ENCODE data around the gene TMEM139. TPM values are rescaled to one million over a fixed set of nuclear protein-coding genes. Genes with fewer than 3 reads are reported as not detected.

Gene TMEM139
- total RNA-seq = under 0.01 TPM in 1 of 2 replicates, not detected in the other

DNA sequence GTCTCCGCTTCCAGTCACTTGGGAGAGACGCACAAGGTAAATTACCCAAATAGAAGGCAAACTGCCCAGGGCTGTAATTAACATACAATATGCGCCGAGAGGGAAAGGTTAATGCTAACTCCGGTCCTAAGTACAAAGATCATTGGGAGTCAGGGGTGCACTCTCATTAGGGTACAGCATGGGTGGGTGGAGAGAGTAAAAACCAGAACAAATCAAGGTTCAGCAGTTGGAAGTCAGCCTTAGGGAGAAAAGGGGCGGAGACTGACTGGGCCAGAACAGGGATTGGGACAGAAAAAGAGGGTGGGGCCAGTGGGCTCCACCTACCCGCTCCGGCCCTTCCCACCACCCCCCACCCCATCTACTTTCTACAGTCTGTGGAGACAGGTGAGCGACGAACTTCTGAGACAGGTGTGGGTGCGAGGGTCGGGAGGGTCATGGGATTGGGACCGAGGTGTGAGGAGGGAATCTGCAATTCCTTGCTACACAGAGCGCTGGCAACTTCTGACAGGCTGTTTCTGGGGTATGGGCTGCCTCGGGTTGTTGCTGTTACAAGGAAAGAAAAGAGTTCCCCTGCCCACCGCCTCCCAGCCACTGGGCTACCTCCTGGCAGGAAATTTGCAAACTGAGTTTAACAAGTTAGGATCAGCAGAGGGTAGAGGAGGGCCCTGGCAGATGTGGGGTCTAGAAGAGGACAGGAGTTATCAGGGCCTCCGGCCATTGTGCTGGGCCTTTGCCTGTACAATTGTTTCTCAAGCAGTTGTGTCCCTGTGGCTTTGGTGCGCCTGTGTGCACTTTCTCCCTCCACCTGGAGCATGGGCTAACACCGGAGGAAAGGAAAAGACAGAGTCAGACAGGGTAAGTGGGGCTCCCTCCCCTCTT lies at the start of gene TMEM139:
TMEM139 (plus strand) TSS at position 368 of the 879 bp plus-strand sequence. CDS start 1,000 bp downstream, outside the sequence.

DNA sequence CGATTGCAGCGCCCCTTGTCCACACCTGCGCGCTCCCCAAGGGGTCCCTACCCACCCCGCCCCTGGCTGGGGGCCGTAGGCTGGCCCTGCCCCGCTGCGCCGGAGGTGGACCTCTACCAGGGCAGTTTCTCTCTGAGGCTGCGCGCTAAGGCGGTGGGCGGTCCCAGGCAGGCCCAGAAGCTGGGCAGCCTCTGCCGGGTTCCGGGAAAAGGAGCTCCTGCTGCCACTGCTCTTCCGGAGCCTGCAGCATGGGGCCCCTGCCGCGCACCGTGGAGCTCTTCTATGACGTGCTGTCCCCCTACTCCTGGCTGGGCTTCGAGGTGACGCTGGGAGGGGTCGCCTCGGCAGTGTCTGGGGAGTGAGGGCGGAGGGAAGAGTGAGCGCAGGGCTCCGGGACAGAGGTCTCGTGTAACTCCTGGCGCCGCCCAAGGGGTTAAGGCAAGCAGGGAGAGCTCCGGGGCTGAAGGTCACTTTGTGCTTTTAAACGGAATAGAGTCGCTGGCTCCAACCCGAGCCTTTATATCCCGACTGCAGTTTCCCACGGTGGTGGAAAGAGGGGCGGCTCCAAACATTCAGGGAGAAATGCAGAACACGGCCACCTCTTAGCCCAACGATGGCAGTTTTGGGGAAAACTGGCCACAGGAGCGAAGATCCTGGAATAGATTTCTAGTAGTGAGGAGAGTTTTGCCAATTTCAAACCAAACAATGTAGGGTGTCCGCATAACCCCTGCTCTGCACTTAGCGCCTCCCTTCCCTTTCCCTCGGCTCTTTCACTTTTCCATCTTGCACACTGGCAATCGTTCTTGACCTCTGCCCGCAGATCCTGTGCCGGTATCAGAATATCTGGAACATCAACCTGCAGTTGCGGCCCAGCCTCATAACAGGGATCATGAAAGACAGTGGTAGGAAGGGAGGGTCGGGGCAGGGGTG lies 21.2 kb upstream of the TMEM139 start, which contains the start of gene GSTK1:
GSTK1 (plus strand) TSS at position 176 of the 930 bp plus-strand sequence; CDS start at position 249, 73 bp downstream.

DNA sequence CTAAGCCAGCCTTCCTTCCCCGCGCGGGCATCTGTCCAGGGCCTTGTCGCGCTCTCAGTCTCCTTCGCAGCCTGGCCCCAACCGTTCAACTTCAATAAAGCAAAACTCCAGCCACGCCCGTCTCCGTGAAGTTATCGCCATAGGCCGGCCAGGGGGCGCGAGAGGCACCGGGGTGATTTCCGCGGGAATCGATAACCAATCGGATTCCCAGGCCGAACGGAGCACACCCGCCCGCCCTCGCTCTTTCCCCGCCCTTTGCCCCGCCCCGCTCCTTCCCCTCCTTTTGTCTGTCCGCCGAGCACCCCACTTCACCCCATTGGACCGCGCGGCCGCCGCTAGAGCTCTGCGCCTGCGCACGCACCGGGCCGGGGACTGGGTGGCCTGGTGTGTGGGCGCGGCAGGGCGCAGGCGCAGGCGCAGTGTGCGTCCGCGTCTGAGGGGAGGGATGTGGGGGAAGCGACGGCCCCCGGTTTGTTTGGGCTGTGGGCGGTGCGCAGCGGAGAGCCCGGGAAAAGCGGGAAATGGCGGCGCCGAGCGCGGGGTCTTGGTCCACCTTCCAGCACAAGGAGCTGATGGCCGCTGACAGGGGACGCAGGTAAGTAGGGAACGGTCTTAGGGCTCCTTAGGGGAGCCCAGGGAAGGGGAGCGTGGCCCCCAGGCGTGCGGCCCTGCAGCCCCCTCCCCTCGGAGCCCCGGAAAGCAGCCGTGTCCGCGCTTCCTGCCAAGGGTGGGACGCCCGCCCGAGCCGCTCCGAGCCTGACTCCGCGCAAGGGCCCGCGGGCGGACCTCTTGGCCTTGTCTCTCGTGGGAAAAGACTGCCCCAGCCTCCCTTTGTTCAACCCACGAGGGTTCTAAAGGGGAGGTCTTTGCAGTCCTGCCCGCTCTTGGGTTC lies 3.4 kb downstream of the TMEM139 start, which contains the start of gene CASP2:
CASP2 (plus strand) TSS at position 417 of the 892 bp plus-strand sequence; CDS start at position 522, 105 bp downstream.

DNA sequence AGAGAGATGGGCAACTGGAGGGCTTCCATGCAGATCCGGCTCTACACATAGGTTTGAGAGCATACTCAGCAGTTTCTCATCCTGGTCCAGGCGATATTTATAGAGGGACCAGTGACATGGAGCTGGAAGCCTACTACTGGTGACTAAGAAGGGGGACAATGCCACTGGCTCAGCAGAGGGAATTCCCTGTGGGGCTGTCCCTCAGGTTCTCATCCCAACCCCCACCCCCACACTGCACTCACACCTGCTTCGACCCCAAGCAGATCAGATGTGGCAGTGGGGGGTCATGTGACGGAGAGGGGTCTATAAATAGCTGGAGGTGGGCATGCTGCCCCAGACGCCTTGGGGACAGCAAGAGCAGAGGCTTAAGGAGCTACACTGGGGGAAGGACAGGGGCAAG lies 31.0 kb downstream of the TMEM139 start, which contains the start of gene CLCN1:
CLCN1 (plus strand) TSS at position 336 of the 400 bp plus-strand sequence. CDS start 102 bp downstream, outside the sequence.

Other genes starting within 250 kb of the TMEM139 start
- not detected in 2 replicates for gene OR6V1, start 232.6 kb upstream of the TMEM139 start, total RNA-seq
- gene PIP, start 152.9 kb upstream of the TMEM139 start, total RNA-seq = not detected in 2 replicates
- not detected in 2 replicates for gene TAS2R39, start 101.5 kb upstream of the TMEM139 start, total RNA-seq
- gene TAS2R40, start 62.9 kb upstream of the TMEM139 start, total RNA-seq = not detected in 2 replicates
- gene GSTK1, start 21.5 kb upstream of the TMEM139 start, total RNA-seq = 55.4 and 84.5 TPM in 2 replicates
- gene CASP2, start 3.4 kb downstream of the TMEM139 start, total RNA-seq = 11.2 and 15.7 TPM in 2 replicates
- gene CLCN1, start 31.2 kb downstream of the TMEM139 start, total RNA-seq = not detected in 2 replicates
- 2.3 and 4.1 TPM in 2 replicates for gene FAM131B, start 77.8 kb downstream of the TMEM139 start, total RNA-seq
- gene ZYX, start 96.4 kb downstream of the TMEM139 start, total RNA-seq = 36.1 and 37.0 TPM in 2 replicates
- 0.12 and 0.33 TPM in 2 replicates for gene EPHA1, start 123.9 kb downstream of the TMEM139 start, total RNA-seq
- 0.11 TPM in 1 of 2 replicates, not detected in the other for gene TAS2R60, start 158.5 kb downstream of the TMEM139 start, total RNA-seq
- gene TAS2R41, start 192.9 kb downstream of the TMEM139 start, total RNA-seq = not detected in 2 replicates